GM18909 (cell line): ENCODE data around the gene ZNF346.
A peak's percentile ranks its signal among the peaks of the same experiment; 100 is the strongest.
"Not testable (repeated sequence)": the region's sequence is repeated elsewhere in the genome, so short reads cannot be mapped to it uniquely, and the experiment has no call there.

ENCODE experiments used
- ATAC-seq: cut with Tn5 transposase; IDR thresholded peaks from one replicate; pipeline ENCODE4 v1.9.1; 2021; ENCODE audit warnings: mild to moderate bottlenecking; ENCODE audit not compliant: unreplicated experiment, poor library complexity

ZNF346 gene

DNA sequence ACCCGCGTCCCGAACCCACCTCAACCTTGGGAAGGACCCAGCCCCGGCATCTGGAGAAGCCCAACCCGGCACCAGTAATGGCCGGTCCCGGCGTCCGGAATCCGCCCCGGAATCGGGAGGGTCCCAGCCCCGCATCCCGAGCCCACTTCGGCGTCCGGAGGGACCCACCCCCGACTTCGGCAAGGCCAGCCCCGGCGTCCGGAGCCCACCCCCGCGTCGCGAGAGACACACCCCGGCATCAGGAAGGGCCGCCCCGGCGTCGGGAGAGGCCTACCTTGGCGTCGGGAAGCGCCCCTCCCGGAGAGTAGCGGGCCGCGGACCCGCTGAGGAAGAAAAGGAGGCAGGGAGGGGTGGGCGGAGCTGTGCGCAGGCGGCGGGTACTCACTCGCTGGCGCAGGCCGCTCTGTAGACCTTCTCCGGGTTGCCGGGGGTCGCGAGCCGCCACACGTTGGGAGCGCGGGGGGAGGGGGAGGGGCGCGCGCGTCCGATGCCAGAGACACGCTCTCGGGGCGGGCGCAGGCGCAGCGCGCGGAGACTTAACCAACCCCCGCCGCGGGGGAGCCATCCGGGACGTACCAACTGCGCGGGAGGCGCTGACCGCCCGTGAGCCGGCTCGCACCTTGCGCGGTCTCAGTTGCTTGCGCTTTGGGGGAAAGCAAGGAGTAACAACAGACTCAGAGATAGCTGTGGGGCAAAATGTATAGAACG lies 16.1 kb upstream of the ZNF346 start, which contains the start of gene UIMC1:
Gene UIMC1, minus strand, starts transcription at position 515 of the 708 bp plus-strand sequence. CDS start 24,164 bp downstream, outside the sequence.
- ATAC-seq, result peak; percentile 78

DNA sequence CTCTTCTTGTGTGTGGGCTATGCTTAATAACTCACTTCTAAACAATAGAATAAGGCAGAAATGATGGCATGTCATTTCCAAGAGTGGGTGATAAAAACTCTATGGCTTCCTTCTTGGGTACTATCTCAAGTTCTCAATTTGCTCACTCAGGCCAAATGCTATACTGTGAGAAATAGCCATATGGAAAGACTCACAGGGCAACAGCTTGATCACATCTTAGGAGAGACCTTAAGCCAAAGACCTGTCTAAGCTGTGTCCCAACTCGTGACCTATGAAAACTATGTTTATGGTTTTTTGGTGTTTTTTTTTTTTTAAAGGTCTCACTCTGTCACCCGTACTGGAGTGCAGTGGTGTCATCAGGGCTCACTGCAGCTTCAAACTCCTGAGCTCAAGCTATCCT lies 13.8 kb upstream of the ZNF346 start:
- no peak for ATAC-seq

DNA sequence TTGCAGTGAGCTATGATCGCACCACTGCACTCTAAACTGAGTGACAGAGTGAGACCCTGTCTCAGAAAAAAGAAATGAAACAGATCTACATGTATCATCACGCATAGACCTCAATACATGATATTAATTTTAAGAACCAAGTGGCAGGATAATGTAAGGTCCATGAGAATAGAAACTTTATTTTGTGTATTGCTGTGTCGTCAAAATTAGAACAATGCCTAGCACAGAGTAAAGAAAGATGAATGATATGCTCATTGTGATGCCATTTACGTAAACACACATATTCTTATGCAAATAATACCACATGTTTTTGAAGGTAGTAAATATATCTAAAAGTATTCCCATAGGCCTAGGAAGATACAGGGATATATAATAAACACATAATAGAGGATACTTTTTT lies 12.3 kb upstream of the ZNF346 start:
- ATAC-seq, result no peak

DNA sequence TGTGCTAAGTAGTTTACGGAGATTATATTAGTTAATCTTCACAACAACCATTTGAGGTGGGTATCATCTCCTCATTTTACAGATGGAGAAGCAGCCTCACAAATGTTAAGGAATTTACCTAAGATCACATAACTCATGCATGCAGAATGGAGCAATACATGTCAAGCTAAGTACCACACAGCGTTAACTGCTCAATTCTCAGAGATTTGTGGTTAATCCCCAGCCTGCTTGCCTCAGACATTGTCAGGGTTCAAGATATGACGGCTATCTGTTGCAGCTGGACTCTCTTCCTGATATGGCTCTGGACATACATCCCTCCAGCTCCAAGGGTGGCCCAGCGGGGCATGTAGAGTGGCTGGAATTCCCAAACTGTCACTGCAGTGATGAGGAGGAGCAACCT lies 7.3 kb upstream of the ZNF346 start:
- ATAC-seq, result no peak

DNA sequence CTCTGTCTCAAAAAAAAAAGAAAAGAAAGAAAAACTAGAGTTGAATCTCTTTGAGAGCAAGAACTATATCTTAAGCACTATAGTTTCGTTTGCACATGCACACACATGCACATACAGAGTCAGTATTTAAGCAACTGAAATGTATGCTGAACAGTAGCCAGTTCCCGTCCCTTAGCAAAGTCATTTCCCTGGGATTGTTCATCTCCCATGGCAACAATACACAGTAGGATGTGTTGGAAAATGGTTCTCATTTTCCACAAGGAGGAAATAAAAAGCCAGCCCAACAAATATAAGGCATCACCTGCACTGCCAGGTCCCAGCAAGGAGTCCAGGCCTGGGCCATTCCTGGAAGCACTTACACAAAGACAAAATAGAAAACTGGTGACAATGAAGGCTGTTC lies 4.2 kb upstream of the ZNF346 start:
- ATAC-seq, result no peak

DNA sequence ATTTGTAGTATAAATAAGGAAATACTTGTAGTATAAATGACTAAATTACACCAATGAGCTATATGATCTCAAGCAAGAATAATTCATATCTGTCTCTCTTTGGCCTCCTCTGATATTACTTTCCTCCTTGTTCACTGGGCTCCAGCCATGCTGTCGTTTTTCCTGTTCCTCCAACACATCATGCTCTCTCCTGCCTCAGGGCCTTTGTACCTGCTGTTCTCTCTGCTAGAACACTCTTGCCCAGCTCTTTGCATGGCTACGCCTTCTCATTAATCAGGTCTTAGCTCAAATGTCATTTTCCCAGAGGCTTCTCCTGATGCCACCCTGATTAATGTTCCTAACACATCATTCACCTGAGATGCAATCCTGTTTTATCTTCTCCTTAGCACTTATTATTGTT lies 2.5 kb upstream of the ZNF346 start:
- ATAC-seq, result no peak

DNA sequence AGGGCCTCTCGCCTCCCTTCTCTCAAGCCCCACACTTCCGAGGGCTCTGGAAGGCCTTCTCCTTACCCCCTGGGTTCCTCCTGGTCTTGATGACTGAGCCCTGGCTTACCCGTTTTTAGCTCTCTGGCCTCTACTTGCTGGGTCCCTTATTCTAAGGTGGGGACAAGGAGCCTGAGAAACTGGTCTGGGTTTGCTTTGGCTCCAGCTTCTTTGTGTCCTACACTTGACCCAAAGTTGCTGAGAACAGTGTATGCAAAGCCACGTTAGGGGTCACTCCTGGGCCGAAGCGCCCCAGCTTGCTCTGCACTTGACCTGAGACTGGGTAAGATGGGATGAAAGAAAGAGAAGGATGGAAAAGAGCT lies 788 bp downstream of the ZNF346 start:
- ATAC-seq, result peak; percentile 2

DNA sequence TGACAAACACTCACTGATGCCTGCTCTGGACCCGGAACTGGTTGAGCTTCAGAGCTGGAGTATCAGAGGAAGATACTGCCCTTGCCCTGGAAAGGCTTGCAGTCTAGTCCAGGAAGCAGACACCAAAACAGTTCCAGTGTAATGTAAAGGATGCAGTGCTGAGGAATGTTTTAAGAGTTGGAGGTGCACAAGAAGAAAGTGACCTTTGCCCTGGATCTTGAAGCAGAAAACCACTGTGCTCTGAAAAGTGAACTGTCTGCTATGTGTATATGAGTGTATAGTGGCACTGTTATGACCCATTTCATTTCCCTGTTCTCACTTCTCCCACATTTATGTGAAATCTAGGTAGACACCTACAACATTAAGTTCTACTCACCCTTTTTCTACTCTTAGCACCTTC lies 2.1 kb downstream of the ZNF346 start:
- ATAC-seq, result no peak

DNA sequence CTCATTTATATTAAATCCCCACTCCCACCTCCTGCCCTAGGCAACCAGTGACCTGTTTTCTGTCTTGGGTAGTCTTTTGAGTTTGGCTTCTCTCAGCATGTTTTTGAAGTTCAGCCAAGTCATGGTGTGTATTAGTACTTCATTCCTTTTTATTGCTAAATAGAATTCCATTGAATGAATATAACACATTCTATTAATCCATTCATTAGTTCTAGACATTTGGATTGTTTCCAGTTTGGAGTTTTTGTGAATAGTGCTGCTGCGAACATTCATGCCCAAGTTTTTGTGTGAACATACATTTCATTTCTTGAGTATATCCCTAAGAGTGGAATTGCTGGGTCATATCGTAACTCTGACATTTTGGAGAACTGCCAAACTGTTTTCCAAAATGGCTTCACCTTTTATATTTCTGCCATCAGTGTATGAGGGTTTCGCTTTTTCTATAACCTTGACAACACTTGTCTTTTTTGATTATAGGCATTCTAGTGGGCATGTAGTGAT lies 2.7 kb downstream of the ZNF346 start:
- ATAC-seq, result no peak

DNA sequence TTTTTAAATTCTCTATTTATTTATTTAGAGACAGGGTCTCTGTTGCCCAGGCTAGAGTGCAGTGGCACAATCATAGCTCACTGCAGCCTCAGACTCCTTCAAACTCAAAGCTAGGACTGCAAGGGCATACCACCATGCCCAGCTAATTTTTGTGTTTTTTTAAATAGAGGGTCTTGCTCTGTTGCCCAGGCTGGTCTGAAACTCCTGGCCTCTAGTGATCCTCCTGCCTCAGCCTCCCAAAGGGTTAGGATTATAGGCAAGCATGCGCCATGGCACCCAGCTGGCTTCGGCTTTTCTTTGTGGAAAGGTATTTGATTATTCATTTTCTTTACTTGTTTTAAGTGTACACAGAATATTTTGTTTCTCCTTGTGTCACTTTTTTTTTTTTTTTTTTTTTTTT lies 5.2 kb downstream of the ZNF346 start:
- no peak for ATAC-seq

DNA sequence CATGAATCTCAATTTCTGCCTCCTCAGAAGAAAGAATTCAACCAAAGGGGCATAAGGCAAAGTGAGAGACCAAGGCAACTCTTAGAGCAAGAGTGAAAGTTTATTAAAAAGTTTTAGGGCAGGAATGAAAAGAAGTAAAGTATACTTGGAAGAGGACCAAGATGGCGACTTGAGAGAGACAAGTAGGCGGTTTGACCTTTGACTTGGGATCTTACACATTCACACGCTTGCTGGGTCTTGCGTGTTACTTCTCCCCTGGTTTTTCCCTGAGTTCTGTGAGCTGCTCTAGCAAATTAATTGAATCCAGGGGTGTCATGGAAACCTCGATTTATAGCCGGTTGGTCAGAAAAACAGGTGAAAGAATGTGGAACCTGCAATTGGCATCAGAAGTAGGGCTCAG lies 7.0 kb downstream of the ZNF346 start:
- no peak for ATAC-seq

DNA sequence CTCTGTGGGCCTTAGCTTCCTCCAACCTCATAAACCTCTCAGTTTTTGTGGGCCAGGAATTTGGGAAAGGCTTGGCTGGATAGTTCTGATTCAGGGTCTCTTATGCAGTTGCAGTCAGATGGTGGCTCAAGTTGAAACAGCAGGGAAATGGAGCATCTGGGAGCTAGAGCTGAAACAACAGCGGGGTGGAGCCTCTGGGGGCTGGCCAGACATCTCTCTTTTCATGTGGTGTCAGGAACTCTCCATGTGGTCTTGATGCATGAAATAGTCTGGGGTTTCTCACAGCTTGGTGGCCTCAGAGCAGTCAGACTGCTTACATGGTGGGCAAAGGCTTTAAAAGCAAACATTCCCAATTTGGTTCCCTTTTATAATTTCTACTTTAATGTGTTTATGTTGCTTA lies 13.5 kb downstream of the ZNF346 start:
- no peak for ATAC-seq

DNA sequence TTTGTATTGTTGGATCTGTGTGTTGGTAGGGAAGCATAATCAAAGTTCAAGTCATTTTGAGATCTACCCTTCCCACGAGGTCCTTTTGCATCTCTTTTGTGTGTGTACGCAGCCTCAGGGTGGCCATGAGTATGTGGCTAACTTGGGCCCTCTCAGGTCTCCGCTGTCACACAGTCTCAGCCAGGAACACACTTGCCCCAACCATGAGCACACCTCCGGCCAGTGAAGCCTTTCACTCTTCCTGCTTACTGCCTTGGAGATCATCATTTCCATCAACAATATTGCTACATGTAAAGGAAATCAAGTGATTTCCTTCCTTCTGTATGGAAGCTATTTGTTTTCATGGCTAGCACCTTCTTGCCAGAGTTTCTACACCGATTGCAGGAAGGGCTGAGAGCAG lies 13.9 kb downstream of the ZNF346 start:
- no peak for ATAC-seq

DNA sequence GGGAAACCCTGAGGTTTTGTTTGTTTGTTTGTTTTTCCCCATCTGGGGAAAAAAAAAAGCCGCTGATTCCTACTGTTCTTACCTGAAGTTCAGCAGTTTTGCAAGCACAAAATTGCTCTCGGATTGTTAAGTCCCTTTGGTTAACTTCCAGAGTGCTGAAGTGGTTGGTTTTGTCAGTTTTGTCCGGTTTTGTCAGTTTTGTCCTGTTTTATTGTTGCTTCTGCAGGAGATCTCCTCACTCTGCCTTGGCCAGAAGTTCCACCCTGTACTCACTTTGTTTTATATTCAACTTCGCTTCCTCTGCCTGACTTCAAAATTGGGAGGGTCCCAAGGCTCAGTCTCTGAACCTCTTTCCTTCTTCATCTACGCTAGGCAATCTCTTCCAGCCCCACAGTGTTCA lies 14.4 kb downstream of the ZNF346 start:
- no peak for ATAC-seq

DNA sequence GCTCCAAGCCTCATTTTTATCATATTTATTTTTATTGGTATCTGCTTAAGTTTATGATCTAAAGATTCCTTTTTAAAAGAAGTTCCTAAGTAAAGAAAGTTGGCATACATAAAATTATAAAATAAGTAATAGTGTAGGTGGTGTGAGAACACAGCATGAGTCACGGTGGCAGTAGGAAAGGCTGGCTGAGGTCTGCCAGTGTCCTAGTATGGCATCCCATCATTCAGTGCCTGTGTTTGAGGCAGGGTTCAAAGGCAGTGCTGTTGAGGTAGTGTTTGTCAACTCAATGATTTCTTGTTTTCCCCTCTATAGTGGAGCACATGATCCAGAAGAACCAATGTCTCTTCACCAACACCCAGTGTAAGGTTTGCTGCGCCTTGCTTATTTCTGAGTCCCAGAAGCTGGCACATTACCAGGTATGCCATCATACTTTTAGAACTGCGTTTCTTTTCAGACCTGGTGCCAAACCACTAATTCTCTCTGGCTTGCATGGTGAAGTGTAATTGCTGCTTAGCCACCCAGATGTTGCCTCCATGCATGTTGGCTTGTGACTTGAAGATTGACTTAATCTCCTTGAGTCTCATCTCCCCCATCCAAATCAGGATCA lies 18.4 kb downstream of the ZNF346 start:
- ATAC-seq, result no peak

DNA sequence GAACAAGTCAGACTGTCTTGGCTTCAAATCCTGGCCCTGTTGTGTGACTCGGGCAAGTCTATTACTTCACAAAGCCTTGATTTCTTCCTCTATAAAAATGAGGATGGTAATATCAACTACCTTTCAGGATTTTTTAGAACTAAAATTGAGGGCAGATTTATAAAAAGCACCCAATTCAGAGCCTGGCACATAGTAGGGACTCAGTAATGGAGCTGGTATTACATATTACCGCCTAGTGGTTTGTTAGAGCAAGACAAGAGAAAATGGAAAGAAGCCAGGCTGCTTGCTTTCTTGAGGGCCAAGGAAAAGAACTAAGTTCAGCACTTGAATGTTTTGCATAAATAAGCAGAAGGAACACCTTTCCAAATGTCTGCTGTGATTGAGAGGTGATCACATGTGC lies 19.4 kb downstream of the ZNF346 start:
- ATAC-seq, result no peak

DNA sequence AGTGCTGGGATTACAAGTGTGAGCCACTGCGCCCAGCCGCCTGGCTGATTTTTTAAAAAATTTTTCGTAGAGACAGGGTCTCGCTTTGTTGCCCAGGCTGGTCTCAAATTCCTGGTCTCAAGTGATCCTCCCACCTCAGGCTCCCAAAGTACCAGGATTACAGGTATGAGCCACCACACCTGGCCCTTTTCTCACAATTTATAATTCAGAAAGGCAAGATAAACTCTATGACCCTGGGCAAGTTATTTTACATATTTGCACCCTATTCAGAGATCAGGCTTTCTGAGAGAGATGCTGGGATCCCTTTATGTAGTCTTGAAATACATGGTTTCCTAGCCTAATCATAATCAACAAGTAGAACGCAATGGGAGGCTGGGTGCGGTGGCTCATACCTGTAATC lies 20.6 kb downstream of the ZNF346 start:
- no peak for ATAC-seq

DNA sequence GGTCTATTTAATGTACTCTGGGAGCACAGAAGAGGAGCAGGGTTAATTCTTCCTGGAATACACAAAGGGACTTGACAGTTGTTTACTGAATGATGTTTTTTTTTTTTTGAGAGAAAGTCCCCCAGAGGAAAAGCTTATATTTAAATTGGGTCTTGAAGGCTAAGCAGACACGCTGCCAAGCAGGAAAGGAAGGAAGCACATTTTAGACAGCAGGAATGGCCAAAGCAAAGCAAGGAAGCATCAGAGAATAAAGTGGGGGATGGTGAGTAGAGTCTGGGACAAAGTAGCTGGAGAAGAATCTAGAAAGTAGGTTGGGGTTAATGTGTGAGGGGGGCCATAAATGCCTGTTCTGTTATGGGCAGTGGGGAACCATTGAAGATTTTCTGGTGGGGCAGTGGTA lies 21.5 kb downstream of the ZNF346 start:
- ATAC-seq, result no peak

DNA sequence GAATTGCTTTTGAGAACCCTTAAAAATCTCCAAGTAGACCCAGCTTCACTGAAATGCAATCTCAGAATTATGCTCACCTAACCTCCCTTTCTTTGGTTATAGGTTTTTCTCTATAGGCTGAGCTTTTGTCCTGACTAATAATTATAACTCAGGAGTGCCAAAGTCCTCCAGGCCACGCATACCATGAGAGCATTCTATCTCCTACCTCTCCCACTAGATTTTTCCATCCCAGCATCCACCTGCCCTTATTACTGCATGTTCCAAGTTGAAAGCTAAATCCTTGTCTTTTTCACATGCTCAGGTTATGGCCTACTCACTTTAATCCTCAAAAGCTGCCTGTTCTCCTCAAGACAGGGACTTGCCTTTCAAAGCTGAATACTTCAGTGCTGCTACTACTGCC lies 22.1 kb downstream of the ZNF346 start:
- ATAC-seq, result no peak

DNA sequence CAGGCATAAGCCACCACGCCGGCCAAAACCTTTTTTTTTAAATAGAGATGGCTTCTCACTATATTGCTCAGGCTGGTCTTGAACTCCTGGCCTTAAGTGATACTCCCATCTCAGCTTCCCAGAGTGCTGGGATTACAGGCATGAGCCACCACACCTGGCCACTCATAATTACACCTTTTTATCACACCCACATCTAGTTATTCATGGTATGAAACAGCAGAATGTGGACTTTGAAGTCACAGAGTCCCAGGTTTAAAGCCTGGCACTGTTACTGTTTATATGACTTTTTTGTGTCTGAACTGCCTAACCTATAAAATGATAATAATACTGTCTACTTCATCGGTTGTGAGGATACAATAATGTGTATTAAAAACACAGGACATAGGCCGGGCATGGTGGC lies 23.1 kb downstream of the ZNF346 start:
- no peak for ATAC-seq

DNA sequence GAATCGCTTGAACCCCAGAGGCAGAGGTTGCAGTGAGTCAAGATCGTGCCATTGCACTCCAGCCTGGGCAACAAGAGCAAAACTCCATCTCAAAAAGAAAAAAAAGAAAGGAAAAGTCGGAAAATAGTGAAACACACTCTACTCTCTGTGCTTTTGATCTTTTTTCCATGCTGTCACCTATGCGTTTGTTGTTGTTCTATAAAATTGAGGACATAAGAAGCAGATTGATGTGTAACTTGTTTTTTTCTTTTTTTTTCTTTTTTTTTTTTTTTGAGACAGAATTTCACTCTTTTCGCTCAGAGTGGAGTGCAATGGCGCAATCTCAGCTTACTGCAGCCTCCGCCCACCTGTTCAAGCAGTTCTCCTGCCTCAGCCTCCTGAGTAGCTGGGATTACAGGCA lies 26.0 kb downstream of the ZNF346 start:
- not testable (repeated sequence) for ATAC-seq

DNA sequence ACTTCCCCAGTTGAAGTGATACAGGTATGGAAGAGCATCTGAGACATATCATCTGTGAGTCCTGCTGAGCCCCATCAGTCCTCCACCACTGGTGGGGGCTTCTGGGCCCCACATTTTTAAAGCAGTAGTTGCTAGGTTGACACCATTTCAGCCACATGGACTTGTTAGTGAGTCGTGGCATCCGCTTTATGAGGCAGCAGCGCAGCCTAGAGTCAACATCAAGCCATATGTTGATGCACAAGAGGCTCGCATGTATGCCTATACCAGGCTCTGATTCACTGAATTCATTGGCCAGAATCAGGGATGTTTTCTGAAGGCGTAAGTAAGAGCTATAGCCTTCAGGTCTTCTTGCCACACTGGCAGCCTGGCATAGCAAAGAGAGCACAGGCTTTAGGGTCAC lies 26.8 kb downstream of the ZNF346 start:
- ATAC-seq, result no peak
